Hepatocyte (in vitro differentiated cells): ENCODE data around the gene BCOR. TPM values are rescaled to one million over a fixed set of nuclear protein-coding genes. Genes with fewer than 3 reads are reported as not detected.
A peak's percentile ranks its signal among the peaks of the same experiment; 100 is the strongest.

ENCODE experiments used
- DNase-seq: peaks from one replicate; pipeline ENCODE4 v3.0.0-alpha.2; 2016; ENCODE audit warnings: low spot score
- H2AFZ ChIP-seq: fragments of 200-600 bp; sonication (generic); 2 replicates; pipeline ENCODE4 v1.6.0; 2016; ENCODE audit warnings: antibody characterized with exemption, mild to moderate bottlenecking
- H3K27ac ChIP-seq: fragments of 200-600 bp; sonication (generic); 2 replicates; pipeline ENCODE4 v1.5.1; 2016; ENCODE audit warnings: mild to moderate bottlenecking
- H3K27me3 ChIP-seq: fragments of 200-600 bp; sonication (generic); 2 replicates; pipeline ENCODE4 v1.6.1; 2016
- H3K36me3 ChIP-seq: fragments of 200-600 bp; sonication (generic); replicated peaks from 2 replicates; pipeline ENCODE4 v1.5.1; 2016; ENCODE audit warnings: low read depth; ENCODE audit not compliant: insufficient read depth
- H3K4me1 ChIP-seq: fragments of 200-600 bp; sonication (generic); 2 replicates; pipeline ENCODE4 v1.5.1; 2016; ENCODE audit warnings: mild to moderate bottlenecking, moderate library complexity; ENCODE audit not compliant: insufficient read depth
- H3K4me2 ChIP-seq: fragments of 200-600 bp; sonication (generic); 2 replicates; pipeline ENCODE4 v1.6.0; 2016
- H3K4me3 ChIP-seq: fragments of 200-600 bp; sonication (generic); 2 replicates; pipeline ENCODE4 v1.5.1; 2016; ENCODE audit warnings: mild to moderate bottlenecking
- H3K79me2 ChIP-seq: fragments of 200-600 bp; sonication (generic); 2 replicates; pipeline ENCODE4 v1.6.0; 2017; ENCODE audit warnings: mild to moderate bottlenecking
- H3K9me2 ChIP-seq: fragments of 200-600 bp; sonication (generic); replicated peaks from 2 replicates; pipeline ENCODE4 v1.6.0; 2017; ENCODE audit warnings: mild to moderate bottlenecking; ENCODE audit not compliant: insufficient read depth
- H3K9me3 ChIP-seq: fragments of 200-600 bp; sonication (generic); 2 replicates; pipeline ENCODE4 v1.5.1; 2016; ENCODE audit warnings: low read depth, mild to moderate bottlenecking
- H4K20me1 ChIP-seq: fragments of 200-600 bp; sonication (generic); 2 replicates; pipeline ENCODE4 v1.6.0; 2016; ENCODE audit warnings: mild to moderate bottlenecking; ENCODE audit not compliant: insufficient read depth, poor library complexity, severe bottlenecking
- EZH2 ChIP-seq: fragments of 200-600 bp; sonication (generic); IDR thresholded peaks from 2 replicates; pipeline ENCODE4 v1.6.1; 2016; ENCODE audit warnings: antibody characterized with exemption, mild to moderate bottlenecking, borderline replicate concordance
- EZH2phosphoT487 ChIP-seq: fragments of 200-600 bp; sonication (generic); IDR thresholded peaks from one replicate; pipeline ENCODE4 v1.6.1; 2018; ENCODE audit warnings: antibody characterized with exemption, mild to moderate bottlenecking, low read depth, moderate library complexity; ENCODE audit not compliant: unreplicated experiment, severe bottlenecking
- WGBS: methylation state at CpG from one replicate; pipeline ENCODE4 v1.1.6; 2016; ENCODE audit warnings: low lambda C conversion rate; ENCODE audit errors: missing lambda C conversion rate; 5-methylcytosine and 5-hydroxymethylcytosine counted together
- polyA plus RNA-seq: library from polyadenylated mRNA; unstranded; fragments of >200 nt; fragmentation: Nextera tagmentation; extraction: Ambion mirVana; gene quantifications from 2 replicates; pipeline ENCODE4 v1.2.1, GENCODE V29; 2016
- total RNA-seq: library from RNA; depleted of rRNA; stranded (reverse); fragments of >200 nt; gene quantifications from 2 replicates; pipeline ENCODE4 v1.2.3, GENCODE V29; 2014
- TF ChIP-seq, protein P1 (sequence below): fragments of 200-600 bp; sonication (generic); IDR thresholded peaks from 2 replicates; pipeline ENCODE4 v1.5.1; 2016; ENCODE audit warnings: antibody characterized with exemption, mild to moderate bottlenecking; ENCODE audit not compliant: poor library complexity

BCOR gene
- total and polyA plus RNA-seq, 2 experiments from 2014 or later, result 13.6 to 22.9 TPM

- H3K27ac ChIP-seq, result peak overlapping the region; percentile 93
- H2AFZ ChIP-seq, result peak overlapping the region; percentile 63
- TF ChIP-seq, protein P1, sequence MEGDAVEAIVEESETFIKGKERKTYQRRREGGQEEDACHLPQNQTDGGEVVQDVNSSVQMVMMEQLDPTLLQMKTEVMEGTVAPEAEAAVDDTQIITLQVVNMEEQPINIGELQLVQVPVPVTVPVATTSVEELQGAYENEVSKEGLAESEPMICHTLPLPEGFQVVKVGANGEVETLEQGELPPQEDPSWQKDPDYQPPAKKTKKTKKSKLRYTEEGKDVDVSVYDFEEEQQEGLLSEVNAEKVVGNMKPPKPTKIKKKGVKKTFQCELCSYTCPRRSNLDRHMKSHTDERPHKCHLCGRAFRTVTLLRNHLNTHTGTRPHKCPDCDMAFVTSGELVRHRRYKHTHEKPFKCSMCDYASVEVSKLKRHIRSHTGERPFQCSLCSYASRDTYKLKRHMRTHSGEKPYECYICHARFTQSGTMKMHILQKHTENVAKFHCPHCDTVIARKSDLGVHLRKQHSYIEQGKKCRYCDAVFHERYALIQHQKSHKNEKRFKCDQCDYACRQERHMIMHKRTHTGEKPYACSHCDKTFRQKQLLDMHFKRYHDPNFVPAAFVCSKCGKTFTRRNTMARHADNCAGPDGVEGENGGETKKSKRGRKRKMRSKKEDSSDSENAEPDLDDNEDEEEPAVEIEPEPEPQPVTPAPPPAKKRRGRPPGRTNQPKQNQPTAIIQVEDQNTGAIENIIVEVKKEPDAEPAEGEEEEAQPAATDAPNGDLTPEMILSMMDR, result no peak
- no peaks in the 10 kb centered on the region for H3K9me2 ChIP-seq
- DNase-seq, result peak; percentile 93
- WGBS, result 11% methylated on average over 19 of the region's 48 CpGs
- H3K36me3 ChIP-seq, result no peaks in the 10 kb centered on the region
- no peaks in the 10 kb centered on the region for H3K9me3 ChIP-seq
- peaks cover 1% of the 10 kb centered on the region for H3K79me2 ChIP-seq
- peak overlapping the region; percentile 96 for H3K4me2 ChIP-seq
- H4K20me1 ChIP-seq, result no peaks in the 10 kb centered on the region
- H3K27me3 ChIP-seq, result peaks cover 2% of the 10 kb centered on the region
- H3K4me3 ChIP-seq, result peak overlapping the region; percentile 73
- H3K4me1 ChIP-seq, result peaks cover 44% of the 10 kb centered on the region
Observed at GRCh38 chrX:40108959-40109287, 11.2 kb upstream of the BCOR start.

DNA sequence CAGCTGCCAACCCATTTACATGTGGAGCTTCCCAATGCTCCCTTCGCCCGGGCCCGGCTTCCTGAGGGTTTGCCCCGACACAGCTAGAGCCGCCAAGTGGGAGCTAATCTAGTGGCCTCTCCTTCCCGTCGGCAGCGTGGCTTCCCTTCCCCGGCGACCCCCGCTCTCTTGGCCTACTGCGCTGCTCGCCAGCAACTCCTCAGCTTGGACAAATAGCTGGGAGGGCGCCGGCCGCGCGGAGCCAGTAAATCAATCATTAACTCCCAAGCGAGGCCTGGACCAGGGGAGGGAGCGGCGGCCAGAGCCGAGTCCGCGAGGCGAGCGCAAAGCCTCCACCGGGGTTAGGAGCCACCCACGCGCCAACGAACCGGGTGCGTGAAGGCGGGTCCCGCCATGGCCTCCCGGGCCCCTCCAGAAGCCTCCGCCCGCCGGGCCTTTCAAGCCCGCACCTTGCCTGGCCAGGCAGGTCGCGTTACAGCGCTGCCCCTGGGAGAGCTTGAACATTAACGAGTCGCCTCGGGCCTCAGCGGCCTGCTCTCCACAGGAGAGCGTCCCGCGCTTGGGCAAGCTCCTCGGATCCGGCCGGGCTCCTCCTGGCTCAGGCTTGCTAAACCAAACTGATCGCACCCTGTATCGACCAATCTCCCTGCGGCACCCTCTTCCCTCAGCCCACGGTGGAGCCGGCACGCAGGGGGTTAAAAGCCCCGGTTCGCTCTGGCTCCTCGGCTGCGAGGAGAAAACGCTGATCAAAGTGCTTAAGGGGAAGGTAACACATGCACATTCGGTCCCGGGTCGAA lies 10.6 kb upstream of the BCOR start:
- H2AFZ ChIP-seq, result peak overlapping the region; percentile 48
- H3K4me2 ChIP-seq, result peak overlapping the region; percentile 96
- H3K27ac ChIP-seq, result peak overlapping the region; percentile 93
- peaks cover 8% of the 10 kb centered on the region for H3K27me3 ChIP-seq
- peaks cover 4% of the 10 kb centered on the region for H3K79me2 ChIP-seq
- TF ChIP-seq, protein P1, result no peak
- TF ChIP-seq EZH2 (no peak), EZH2phosphoT487 (no peak)
- no peaks in the 10 kb centered on the region for H3K36me3 ChIP-seq
- H3K9me2 ChIP-seq, result no peaks in the 10 kb centered on the region
- peak overlapping the region; percentile 73 for H3K4me3 ChIP-seq
- no peaks in the 10 kb centered on the region for H4K20me1 ChIP-seq
- H3K4me1 ChIP-seq, result peaks cover 50% of the 10 kb centered on the region
- no peaks in the 10 kb centered on the region for H3K9me3 ChIP-seq
- peak; percentile 82 for DNase-seq
- 8% methylated on average over 58 of the region's 66 CpGs for WGBS

DNA sequence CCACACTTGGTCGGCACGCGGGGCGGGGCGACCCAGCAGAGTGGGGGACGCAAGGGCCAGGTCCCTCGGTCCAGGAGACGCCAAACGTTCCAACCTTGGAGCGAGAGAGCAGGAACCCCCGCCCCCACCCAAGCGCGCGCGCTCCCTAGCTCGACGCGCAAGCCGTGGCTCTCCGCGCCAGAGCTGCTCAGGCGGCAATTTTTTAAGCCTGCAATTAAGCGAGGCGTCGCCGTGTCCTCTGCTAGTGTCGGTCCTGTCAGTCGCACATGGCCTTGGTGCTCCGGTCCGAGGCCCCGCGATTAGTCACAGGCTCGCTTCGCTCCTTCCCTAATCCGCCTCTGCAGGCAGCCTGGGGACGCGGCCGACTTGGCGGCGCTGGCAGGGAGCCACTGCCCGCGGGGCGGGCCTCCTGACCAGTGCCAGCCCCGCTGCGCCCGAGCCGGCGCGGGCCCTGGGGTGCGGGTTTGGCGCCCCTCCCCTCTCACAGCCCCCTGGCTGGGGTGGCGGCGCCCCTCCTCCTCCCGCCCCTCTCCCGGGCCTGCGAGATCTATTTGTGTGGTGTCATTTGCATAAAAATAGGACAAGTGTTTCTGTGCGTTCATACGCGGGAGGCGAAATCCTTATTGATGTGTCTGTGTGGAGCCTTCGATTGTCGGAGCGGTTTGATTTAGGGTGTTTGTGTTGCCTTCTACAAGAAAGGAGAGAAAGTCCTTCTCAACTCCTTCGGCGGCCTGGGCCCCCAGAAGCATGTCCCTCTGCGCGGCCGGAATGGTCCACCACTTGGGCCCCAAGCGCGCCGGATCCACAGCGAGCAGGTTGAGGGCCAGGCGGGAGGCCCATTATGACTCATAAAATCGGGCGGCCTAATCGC lies 9.8 kb upstream of the BCOR start:
- TF ChIP-seq, protein P1, result no peak
- TF ChIP-seq EZH2 (no peak), EZH2phosphoT487 (no peak)
- Histone ChIP-seq H3K79me2 (peaks cover 4% of the 10 kb centered on the region), H3K27ac (peak overlapping the region; percentile 93), H3K9me3 (no peaks in the 10 kb centered on the region), H3K27me3 (peaks cover 16% of the 10 kb centered on the region), H2AFZ (peak overlapping the region; percentile 51), H3K4me2 (peak overlapping the region; percentile 96), H3K4me3 (no peak overlapping the region), H4K20me1 (no peaks in the 10 kb centered on the region), H3K9me2 (no peaks in the 10 kb centered on the region), H3K36me3 (no peaks in the 10 kb centered on the region), H3K4me1 (peaks cover 57% of the 10 kb centered on the region)
- DNase-seq, result peak; percentile 76
- WGBS, result 16% methylated on average over 43 of the region's 76 CpGs
